Breast epithelium (tissue), 3 donors: ENCODE results near the gene RWDD4.

ENCODE experiments used
- POLR2A ChIP-seq: fragments of 450-650 bp; IDR thresholded peaks from one replicate; pipeline ENCODE4 v1.6.1; 2016; ENCODE audit warnings: antibody characterized with exemption, mild to moderate bottlenecking, moderate library complexity
- POLR2AphosphoS5 ChIP-seq, 3 donors: sonication (generic); formaldehyde crosslinking; IDR thresholded peaks; one replicate each; pipeline ENCODE4 v1.6.1; 2017; ENCODE audit warnings: antibody characterized with exemption in 3 of 3
- TF ChIP-seq, protein P1 (sequence below), 3 donors: fragments of 450-650 bp; IDR thresholded peaks; one replicate each; pipeline ENCODE4 v1.5.1; 2016 to 2017; ENCODE audit warnings: antibody characterized with exemption in 3 of 3, mild to moderate bottlenecking in 3 of 3, moderate library complexity in 3 of 3

DNA sequence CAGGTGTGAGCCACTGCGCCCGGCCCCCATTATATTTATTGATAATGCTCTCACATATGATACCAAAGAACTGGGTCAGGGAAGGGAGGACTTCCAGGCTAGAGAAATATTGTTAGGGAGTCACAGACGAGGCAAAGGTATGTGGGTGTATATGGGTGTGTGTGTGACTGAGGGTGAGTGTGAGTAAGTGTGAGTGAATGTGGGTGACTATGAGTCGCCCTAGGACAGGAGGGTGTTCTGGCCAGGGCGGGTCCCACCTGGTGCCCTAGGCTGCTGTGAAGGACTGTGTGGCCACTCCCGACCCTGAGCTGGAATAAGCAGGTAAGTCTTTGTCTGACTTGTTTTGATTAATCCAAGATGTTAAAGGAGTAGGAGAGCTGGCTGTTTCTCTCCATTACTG lies 34.4 kb downstream of the RWDD4 start:
- TF ChIP-seq POLR2A (no peak), POLR2AphosphoS5 (IDR thresholded peaks at IDR 0.05) (no peak)
- TF ChIP-seq, protein P1, sequence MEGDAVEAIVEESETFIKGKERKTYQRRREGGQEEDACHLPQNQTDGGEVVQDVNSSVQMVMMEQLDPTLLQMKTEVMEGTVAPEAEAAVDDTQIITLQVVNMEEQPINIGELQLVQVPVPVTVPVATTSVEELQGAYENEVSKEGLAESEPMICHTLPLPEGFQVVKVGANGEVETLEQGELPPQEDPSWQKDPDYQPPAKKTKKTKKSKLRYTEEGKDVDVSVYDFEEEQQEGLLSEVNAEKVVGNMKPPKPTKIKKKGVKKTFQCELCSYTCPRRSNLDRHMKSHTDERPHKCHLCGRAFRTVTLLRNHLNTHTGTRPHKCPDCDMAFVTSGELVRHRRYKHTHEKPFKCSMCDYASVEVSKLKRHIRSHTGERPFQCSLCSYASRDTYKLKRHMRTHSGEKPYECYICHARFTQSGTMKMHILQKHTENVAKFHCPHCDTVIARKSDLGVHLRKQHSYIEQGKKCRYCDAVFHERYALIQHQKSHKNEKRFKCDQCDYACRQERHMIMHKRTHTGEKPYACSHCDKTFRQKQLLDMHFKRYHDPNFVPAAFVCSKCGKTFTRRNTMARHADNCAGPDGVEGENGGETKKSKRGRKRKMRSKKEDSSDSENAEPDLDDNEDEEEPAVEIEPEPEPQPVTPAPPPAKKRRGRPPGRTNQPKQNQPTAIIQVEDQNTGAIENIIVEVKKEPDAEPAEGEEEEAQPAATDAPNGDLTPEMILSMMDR (IDR thresholded peaks at IDR 0.05): no peak
